HL-60/S4 treated with retinoic acid at 250 ng/mL for 4 days and 3 days (cell line): Measurements from ENCODE around the gene MYADML2.

Experiments used
- in situ Hi-C: fragments of 300-500 bp; cut with MboI; formaldehyde crosslinking; loops from 2 replicates; pipeline ENCODE4 v1.7.0; 2022; ENCODE audit warnings: low sequenced_read_pairs

The MYADML2 gene

GRCh38 chr17:81901167-81902022 is 45.6 kb downstream of the MYADML2 start:
- in situ Hi-C loops: no loop called here

- in situ Hi-C loops: no loop called here
Observed at GRCh38 chr17:81900181-81900820, 46.7 kb downstream of the MYADML2 start.

DNA sequence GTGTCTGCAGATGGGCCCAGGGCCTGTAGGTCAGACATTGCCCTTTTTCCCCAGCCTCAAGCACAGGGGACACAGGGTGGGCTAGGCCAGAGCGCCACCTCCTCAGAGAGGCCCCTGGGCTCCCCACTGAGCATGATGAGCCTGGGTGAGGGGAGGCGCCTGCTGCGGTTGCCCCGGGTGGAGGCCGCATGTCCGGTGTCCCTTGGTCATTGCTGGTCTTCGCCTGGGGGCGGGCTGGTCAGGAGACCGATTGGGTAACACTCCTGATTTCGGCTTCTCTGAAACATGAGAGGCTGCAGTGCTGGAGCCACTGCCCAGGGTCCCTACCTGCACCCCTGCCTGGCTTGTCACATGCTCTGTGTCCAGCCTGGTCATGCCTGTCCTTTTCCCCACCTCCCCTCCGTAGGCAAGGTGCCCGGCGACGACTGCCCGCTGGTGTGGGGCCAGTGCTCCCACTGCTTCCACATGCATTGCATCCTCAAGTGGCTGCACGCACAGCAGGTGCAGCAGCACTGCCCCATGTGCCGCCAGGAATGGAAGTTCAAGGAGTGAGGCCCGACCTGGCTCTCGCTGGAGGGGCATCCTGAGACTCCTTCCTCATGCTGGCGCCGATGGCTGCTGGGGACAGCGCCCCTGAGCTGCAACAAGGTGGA is 47.4 kb downstream of the MYADML2 start:
- in situ Hi-C loops: no loop called here

DNA sequence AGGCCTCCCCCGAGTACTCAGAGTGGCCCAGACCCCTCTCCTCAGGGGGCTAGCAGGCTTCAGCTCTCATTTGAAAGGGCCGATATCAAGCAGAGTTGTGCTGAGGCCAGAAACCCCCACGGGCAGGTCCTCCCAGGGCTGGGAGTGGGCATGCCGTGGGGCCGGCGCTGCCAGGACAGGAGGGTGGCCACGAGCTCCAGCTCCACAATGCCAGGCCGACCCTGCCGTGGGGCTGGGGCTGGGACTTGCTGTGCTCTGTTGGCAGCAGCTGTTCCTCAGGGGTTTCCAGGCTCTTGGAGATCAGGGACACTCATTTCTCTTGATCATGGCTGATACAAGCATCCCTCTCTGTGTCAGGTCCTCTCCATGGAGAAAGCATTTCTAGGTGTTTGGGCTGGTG is 48.1 kb downstream of the MYADML2 start:
- in situ Hi-C loops: no loop called here

DNA sequence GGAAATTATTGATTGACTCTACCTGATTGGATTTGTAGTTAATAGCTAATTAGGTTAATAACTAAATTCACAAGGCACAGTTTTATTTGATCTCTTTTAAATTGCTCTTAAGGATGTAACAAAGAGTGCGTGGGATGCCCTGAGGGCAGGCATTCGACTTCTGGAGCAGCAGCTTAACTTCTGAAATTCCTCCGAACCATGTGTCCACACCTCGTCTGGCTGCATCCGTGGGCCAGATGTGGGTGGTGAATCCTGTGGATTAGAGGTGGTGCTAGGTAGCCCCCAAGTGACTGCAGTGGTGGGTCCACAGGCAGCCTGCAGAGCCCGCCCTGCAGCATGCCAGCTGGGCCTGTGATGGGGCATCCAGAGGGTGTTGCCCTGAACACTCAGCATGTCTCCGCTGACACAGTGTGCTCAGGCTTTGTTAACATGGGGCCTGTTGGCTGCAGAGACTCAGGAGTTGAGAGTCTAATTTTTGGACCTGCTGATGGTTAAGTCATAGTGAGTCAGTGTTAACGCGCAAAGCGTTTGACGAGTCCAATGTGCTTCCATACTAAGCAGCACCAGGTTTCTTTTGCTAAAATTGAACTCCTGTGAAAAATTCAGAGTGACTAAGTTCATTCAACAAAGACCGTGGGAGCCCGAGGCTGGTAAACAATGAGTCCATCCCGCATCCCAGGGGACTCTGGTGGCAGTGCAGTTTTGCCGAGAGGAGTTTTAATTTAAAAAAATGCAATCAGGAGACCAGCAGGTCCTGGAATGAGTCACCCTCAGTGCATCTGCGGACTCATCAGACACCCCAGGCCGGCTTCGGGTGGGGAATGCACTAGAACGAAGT is 48.8 kb downstream of the MYADML2 start:
- in situ Hi-C loops: no loop called here

- in situ Hi-C loops: no loop called here
Observed at GRCh38 chr17:81895400-81895799, 51.6 kb downstream of the MYADML2 start.

DNA sequence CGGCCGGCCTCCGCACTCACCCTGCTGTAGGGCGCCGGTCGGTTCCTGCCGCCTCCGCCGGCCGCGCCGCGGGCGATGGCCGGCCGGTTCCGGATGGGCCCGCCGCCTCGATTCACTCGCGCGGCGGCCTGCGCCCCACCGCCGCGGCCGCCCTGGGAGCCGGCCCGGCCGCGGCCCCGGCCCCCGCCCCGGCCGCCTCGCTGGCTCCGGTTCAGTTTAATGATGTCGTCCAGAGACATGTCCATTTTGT is 55.8 kb downstream of the MYADML2 start:
- in situ Hi-C loops: no loop called here

- in situ Hi-C loops: no loop called here
Observed at GRCh38 chr17:81890447-81891302, 56.4 kb downstream of the MYADML2 start.
